ENCODE measurements around the gene EEPD1.
"Not testable (repeated sequence)": the region's sequence is repeated elsewhere in the genome, so short reads cannot be mapped to it uniquely, and the experiment has no call there.

Gene EEPD1

DNA sequence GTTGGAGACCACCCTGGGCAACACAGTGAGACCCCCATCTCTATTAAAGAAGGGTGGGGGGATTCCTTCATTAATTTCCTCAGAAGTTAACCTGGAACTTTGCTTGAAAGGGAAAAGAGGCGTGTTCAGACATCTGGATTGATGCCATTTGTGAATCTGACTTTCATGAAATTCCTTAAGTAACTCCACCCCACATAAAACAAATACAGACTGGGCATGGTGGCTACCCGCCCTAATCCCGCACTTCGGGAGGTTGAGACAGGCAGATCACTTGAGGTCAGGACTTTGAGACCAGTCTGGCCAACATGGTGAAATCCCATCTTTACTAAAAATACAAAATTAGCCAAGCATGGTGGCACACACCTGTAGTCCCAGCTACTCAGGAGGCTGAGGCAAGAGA lies 75.0 kb downstream of the EEPD1 start:
- no peaks in the 10 kb centered on the region for H3K9me3 Mint-ChIP-seq
- H3K27me3 Mint-ChIP-seq: no peaks in the 10 kb centered on the region
- no peak overlapping the region for H3K27ac Mint-ChIP-seq
- no peaks in the 10 kb centered on the region for H3K4me1 Mint-ChIP-seq
- ATAC-seq: no peak
- H3K36me3 Mint-ChIP-seq: no peaks in the 10 kb centered on the region
- no peak overlapping the region for H3K4me3 Mint-ChIP-seq

DNA sequence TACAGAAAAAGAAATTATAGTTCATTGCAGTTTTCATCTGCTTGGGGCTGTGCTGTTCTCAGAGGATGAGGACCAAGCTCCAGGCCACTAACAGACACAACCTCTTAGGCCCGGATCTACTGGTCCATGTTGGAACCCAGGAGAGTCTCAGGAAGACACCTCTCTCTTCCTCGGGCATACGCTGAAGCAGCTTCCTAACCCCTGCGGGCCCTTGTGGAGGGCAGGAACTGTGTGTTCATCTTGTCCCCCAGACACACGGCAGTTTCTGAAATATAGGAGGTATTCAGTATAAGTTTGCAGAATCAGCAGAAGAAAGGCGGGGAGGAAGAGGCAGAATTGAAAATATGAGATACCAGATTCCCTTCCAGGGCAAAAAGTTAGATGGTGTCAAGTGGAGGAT lies 78.4 kb downstream of the EEPD1 start:
- no peaks in the 10 kb centered on the region for H3K27me3 Mint-ChIP-seq
- H3K4me1 Mint-ChIP-seq: no peaks in the 10 kb centered on the region
- H3K36me3 Mint-ChIP-seq: no peaks in the 10 kb centered on the region
- peaks cover 4% of the 10 kb centered on the region for H3K9me3 Mint-ChIP-seq
- H3K27ac Mint-ChIP-seq: no peak overlapping the region
- H3K4me3 Mint-ChIP-seq: no peak overlapping the region
- no peak for ATAC-seq

DNA sequence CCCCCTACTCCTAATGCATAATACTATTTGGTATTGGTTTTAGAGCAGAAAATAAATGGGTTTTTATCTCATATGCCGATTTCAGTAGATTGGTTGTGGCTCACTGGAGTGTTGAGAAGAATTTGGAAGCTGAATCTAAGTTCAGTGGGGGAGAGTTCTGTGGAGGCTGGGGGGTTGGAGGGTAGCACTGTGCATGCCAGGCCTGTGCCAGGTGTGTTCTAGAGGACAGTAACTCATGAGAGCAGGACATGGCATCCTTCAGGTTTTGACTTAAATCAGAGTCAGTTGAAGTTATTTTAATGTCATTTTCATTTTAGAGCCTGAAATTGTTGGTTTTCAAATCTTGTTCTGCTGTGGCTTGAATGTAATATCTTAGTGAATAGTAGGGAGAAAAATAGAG lies 79.5 kb downstream of the EEPD1 start:
- no peaks in the 10 kb centered on the region for H3K36me3 Mint-ChIP-seq
- H3K9me3 Mint-ChIP-seq: peaks cover 4% of the 10 kb centered on the region
- H3K27ac Mint-ChIP-seq: no peak overlapping the region
- no peaks in the 10 kb centered on the region for H3K4me1 Mint-ChIP-seq
- H3K4me3 Mint-ChIP-seq: no peak overlapping the region
- ATAC-seq: no peak
- H3K27me3 Mint-ChIP-seq: no peaks in the 10 kb centered on the region

DNA sequence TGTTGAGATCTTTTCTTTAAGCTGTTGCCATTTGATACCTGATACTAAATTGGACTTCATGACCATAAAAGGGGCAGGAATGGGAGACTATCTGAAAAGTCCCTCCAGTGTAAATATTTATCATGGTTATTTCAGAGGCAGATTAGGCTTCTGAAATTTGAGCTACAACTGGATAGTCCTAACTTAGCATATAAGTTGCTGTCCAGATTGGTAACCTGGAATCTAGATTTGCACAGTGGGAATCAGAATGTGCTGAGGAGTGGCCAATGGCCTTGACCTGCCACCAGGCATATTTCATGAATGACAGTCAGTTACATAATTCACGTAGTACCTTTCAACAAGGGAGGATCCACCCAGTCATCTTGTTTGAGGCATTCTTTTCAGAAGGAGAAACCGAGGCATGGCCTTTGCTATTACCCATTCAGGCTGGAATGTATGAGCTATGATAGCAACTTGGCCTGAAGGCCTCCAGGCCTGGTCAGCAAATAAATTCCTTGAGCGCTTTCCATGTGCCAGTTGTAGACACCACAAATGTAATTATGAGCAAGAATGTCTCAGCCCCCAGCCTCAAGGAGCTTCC lies 80.0 kb downstream of the EEPD1 start:
- Mint-ChIP-seq H3K4me3 (no peak overlapping the region), H3K27me3 (no peaks in the 10 kb centered on the region), H3K36me3 (no peaks in the 10 kb centered on the region), H3K9me3 (peaks cover 4% of the 10 kb centered on the region), H3K4me1 (no peaks in the 10 kb centered on the region), H3K27ac (no peak overlapping the region)
- ATAC-seq: no peak

DNA sequence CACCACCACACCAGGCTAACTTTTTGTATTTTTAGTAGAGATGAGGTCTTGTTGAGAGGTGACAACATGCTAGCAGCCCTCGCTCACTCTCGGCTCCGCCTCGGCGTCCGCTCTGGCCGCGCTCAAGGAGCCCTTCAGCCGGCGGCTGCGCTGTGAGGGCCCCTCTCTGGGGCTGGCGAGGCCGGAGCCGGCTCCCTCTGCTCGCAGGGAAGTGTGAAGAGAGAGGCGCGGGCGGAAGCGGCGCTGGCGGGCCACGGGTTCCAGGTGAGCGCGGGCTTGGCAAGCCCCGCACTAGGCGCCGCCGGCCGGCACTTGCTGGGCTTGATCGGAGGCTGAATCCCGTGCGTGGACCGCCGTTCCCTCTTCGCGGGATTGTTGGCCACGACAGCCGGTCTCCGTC lies 83.0 kb downstream of the EEPD1 start:
- no peak overlapping the region for H3K4me3 Mint-ChIP-seq
- H3K4me1 Mint-ChIP-seq: no peaks in the 10 kb centered on the region
- H3K9me3 Mint-ChIP-seq: peaks cover 4% of the 10 kb centered on the region
- no peak for ATAC-seq
- no peaks in the 10 kb centered on the region for H3K27me3 Mint-ChIP-seq
- no peaks in the 10 kb centered on the region for H3K36me3 Mint-ChIP-seq
- H3K27ac Mint-ChIP-seq: no peak overlapping the region

DNA sequence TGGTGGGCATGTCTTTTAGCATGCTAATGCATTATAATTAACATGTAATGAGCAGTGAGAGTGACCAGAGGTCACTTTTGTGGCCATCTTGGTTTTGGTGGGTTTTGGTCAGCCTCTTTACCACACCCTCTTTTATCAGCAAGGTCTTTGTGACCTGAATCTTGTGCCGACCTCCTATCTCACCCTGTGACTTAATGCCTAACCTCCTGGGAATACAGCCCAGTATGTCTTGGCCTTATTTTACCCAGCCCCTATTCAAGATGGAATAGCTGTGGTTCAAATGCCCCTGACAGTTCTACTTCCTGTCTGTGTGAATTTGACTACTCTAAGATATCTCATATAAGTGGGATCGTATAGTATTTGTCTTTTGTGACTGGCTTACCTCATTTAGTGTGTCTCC lies 85.1 kb downstream of the EEPD1 start:
- Mint-ChIP-seq H3K36me3 (no peaks in the 10 kb centered on the region), H3K27me3 (no peaks in the 10 kb centered on the region), H3K9me3 (peaks cover 4% of the 10 kb centered on the region), H3K27ac (no peak overlapping the region), H3K4me1 (no peaks in the 10 kb centered on the region), H3K4me3 (no peak overlapping the region)
- no peak for ATAC-seq

DNA sequence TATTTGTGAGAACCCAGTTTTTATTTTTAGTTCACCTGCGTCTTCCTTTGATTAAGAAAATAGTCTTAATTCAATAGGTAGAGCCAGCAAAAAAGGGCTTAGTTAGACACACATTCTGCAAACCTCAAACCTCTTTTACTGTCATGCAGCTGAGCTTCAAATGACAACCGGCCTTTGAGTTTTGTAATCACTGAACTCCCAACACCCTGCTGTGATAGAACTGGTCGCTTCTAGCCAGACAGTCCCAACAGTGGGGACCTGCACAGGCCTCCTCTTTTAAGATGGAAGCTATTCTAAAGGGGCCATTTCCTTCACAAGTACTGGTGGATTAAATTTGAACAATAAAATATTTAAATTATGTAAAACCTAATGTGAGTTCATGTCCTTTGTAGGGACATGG lies 90.3 kb downstream of the EEPD1 start:
- not testable (repeated sequence) for H3K27me3 Mint-ChIP-seq, ATAC-seq, H3K4me3 Mint-ChIP-seq, H3K27ac Mint-ChIP-seq, H3K4me1 Mint-ChIP-seq, H3K9me3 Mint-ChIP-seq, H3K36me3 Mint-ChIP-seq

DNA sequence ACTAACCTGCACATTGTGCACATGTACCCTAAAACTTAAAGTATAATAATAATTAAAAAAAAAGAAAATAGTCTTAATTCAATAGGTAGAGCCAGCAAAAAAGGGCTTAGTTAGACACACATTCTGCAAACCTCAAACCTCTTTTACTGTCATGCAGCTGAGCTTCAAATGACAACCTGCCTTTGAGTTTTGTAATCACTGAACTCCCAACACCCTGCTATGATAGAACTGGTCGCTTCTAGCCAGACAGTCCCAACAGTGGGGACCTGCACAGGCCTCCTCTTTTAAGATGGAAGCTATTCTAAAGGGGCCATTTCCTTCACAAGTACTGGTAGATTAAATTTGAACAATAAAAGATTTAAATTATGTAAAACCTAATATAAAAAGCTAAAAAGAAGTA lies 90.9 kb downstream of the EEPD1 start:
- H3K27me3 Mint-ChIP-seq, H3K36me3 Mint-ChIP-seq, ATAC-seq, H3K27ac Mint-ChIP-seq, H3K4me3 Mint-ChIP-seq, H3K4me1 Mint-ChIP-seq, H3K9me3 Mint-ChIP-seq: not testable (repeated sequence)

DNA sequence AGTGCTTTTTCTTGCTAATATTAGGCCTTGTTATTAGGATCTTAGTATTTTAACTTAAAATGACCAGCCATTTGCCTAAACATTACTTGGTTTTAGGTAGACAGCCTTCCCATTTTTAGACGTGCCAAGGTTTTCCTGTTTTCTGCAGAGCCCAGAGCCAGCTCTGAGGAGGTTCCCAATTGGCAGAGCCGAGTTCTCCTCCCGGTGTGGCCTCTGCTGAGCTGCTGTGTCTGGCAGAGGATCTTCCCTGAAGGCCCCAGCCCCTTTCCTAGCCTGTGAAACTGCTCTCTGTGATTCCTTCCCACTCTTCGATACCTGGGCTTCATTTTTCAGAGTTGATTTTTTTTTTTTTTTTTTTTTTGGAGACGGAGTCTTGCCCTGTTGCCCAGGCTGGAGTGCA lies 91.4 kb downstream of the EEPD1 start:
- no peaks in the 10 kb centered on the region for H3K36me3 Mint-ChIP-seq
- no peaks in the 10 kb centered on the region for H3K9me3 Mint-ChIP-seq
- no peak overlapping the region for H3K4me3 Mint-ChIP-seq
- H3K4me1 Mint-ChIP-seq: no peaks in the 10 kb centered on the region
- no peak overlapping the region for H3K27ac Mint-ChIP-seq
- no peak for ATAC-seq
- H3K27me3 Mint-ChIP-seq: no peaks in the 10 kb centered on the region

DNA sequence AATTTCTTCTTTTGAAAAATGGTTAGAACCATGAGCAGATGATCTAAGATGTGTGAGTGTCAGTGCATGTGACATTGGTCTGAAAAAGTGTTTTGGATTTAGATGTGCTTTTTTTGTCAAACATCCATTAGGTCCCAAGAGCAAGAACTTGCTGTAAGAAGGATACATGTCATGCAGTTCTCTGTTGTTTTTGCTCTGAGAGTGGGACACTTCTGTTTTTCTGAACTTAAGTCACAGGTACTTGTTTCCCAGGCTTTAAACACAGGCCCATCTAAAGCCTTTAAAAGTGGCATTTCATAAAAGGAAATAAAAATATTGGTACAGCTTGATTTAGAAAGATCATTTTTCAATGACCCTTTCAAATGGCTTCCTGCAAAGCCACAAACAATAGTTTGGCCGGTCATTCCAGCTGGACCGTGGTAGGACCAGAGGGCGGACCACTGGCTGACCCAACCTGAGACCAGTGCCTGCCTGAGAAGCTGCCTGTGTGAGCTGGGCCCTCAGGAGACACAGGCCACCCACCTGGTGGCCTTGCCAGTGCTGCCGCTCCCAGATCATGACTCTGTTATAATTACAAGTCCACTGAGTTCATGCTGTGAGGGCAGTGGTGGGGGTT lies 92.7 kb downstream of the EEPD1 start:
- H3K27me3 Mint-ChIP-seq: no peaks in the 10 kb centered on the region
- H3K9me3 Mint-ChIP-seq: no peaks in the 10 kb centered on the region
- H3K4me3 Mint-ChIP-seq: no peak overlapping the region
- no peaks in the 10 kb centered on the region for H3K36me3 Mint-ChIP-seq
- ATAC-seq: no peak
- no peaks in the 10 kb centered on the region for H3K4me1 Mint-ChIP-seq
- no peak overlapping the region for H3K27ac Mint-ChIP-seq

DNA sequence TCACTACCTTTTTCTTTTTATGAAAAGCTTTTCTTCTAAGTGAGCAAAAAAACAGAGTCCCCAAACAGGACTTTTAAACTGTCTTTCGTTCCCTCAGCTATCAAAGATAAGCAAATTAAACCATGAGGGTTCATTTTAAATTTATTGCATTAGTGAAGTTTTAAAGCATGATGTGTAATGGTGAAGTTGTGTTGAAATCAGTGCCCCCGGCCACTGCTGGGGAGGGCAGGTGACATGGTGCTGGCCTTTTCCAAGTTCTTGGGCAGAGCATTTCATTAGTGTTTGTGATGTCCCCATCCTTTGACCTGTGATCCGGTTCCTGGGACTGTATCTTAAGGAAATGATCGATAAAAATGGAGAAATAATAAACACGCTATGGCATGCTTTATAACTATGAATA lies 96.0 kb downstream of the EEPD1 start:
- no peaks in the 10 kb centered on the region for H3K36me3 Mint-ChIP-seq
- no peak overlapping the region for H3K4me3 Mint-ChIP-seq
- no peaks in the 10 kb centered on the region for H3K27me3 Mint-ChIP-seq
- no peak for ATAC-seq
- no peak overlapping the region for H3K27ac Mint-ChIP-seq
- no peaks in the 10 kb centered on the region for H3K4me1 Mint-ChIP-seq
- H3K9me3 Mint-ChIP-seq: peaks cover 5% of the 10 kb centered on the region

DNA sequence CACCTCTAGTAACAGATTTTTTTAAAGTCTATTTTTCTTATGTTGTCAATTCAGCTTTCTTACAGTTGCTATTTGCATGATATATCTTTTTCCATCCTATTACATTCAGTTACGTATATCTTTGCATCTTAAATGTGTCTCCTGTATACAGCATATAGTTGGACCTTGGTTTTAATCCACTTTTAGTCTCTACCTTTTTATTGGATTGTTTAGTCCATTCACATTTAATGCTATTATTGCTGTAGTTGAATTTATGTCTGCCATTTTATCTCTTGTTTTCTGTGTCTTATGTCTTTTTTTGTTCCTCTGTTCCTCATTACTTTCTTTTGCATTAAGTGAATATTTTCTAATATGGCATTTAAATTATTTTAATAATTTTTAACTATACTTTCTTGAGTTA lies 100.6 kb downstream of the EEPD1 start:
- no peak for ATAC-seq
- H3K36me3 Mint-ChIP-seq: no peaks in the 10 kb centered on the region
- peaks cover 14% of the 10 kb centered on the region for H3K9me3 Mint-ChIP-seq
- no peaks in the 10 kb centered on the region for H3K27me3 Mint-ChIP-seq
- H3K4me1 Mint-ChIP-seq: no peaks in the 10 kb centered on the region
- H3K4me3 Mint-ChIP-seq: no peak overlapping the region
- H3K27ac Mint-ChIP-seq: no peak overlapping the region

DNA sequence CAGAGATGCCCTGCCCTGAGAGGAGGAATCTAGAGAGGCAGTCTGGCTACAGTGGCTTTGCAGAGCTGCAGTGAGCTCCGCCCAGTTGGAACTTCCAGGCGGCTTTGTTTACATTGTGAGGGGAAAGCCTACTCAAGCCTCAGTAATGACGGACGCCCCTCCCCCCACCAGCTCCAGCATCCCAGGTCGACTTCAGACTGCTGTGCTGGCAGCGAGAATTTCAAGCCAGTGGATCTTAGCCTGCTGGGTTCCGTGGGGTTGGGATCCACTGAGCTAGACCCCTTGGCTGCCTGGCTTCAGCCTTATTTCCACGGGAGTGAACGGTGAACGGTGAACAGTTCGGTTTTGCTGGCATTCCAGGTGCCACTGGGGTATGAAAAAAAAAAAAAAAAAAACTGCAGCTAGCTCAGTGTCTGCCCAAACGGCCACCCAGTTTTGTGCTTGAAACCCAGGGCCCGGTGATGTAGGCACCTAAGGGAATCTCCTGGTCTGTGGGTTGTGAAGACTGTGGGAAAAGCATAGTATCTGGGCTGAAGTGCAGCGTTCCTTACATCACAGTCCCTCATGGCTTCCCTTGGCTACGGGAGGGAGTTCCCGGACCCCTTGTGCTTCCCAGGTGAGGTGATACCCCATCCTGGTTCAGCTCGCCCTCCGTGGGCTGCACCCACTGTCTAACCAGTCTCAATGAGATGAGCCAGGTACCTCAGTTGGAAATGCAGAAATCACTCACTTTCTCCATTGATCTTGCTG lies 105.6 kb downstream of the EEPD1 start:
- Mint-ChIP-seq H3K9me3 (peaks cover 13% of the 10 kb centered on the region), H3K4me1 (peaks cover 23% of the 10 kb centered on the region)
- not testable (repeated sequence) for H3K27me3 Mint-ChIP-seq, ATAC-seq, H3K36me3 Mint-ChIP-seq, H3K27ac Mint-ChIP-seq, H3K4me3 Mint-ChIP-seq

DNA sequence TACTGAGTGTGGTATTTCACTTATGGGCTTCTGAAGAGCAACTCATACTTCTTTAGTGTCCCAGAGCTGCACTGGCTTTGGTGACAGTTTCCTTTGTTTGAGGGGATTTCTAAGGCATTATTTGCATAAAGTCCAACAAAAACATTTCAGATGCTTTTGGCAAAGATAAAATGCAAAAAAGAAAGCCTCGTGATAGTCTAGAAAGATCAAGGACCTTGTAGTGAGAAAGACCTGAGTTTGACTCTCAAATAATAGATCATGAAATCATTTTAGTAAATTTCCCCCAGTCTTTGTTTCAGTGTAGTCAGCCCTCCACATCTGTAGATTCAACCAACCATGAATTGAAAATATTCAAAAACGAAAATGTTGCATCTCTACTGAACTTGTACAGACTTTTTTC lies 107.4 kb downstream of the EEPD1 start:
- no peaks in the 10 kb centered on the region for H3K27me3 Mint-ChIP-seq
- H3K27ac Mint-ChIP-seq: no peak overlapping the region
- ATAC-seq: no peak
- peaks cover 7% of the 10 kb centered on the region for H3K9me3 Mint-ChIP-seq
- peaks cover 32% of the 10 kb centered on the region for H3K4me1 Mint-ChIP-seq
- no peak overlapping the region for H3K4me3 Mint-ChIP-seq
- no peaks in the 10 kb centered on the region for H3K36me3 Mint-ChIP-seq

DNA sequence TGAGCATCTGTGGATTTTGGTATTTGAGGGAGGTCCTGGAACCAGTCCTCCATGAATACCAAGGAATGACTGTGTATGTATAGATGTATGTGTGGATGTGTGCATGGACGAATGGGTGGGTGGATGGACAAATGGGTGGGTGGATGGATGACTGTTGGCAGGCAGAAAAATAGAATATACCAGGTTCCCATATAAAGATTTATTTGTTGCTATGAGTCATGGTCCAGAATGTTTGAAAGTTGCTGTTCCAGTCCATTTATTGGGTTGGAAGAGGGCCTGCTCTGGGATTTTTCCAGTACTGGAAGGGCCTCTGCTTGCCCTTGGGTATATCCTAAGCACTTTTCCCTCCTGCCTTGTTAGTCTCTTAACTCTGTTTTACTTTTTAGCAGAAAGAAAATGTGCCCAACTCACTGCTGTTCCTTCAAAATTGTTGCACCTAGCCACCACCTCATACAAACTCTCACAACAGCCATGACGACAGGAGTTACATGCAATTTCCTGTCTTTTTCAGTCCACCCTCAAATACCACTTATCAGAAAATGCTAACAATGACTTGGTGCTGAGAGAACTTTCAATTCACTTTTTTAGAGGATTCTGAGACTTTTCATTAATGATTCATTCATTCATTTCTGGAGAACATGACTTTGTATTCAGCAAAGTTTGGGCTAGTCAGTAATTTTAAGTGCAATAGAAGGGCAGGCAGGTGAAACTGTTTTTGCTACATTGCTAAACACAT lies 108.1 kb downstream of the EEPD1 start:
- Mint-ChIP-seq H3K36me3 (no peaks in the 10 kb centered on the region), H3K4me3 (no peak overlapping the region), H3K9me3 (peaks cover under 1% of the 10 kb centered on the region), H3K27me3 (no peaks in the 10 kb centered on the region), H3K4me1 (peaks cover 32% of the 10 kb centered on the region), H3K27ac (no peak overlapping the region)
- ATAC-seq: no peak
